GM18511 (cell line): ENCODE results near the gene ABCC4.
A peak's percentile ranks its signal among the peaks of the same experiment; 100 is the strongest.

ENCODE experiments used
- ATAC-seq: cut with Tn5 transposase; IDR thresholded peaks from one replicate; pipeline ENCODE4 v1.9.1; 2021; ENCODE audit warnings: mild to moderate bottlenecking, moderate library complexity; ENCODE audit not compliant: unreplicated experiment

ABCC4 gene

GRCh38 chr13:95074820-95075219 lies 226.4 kb downstream of the ABCC4 start:
- no peak for ATAC-seq

DNA sequence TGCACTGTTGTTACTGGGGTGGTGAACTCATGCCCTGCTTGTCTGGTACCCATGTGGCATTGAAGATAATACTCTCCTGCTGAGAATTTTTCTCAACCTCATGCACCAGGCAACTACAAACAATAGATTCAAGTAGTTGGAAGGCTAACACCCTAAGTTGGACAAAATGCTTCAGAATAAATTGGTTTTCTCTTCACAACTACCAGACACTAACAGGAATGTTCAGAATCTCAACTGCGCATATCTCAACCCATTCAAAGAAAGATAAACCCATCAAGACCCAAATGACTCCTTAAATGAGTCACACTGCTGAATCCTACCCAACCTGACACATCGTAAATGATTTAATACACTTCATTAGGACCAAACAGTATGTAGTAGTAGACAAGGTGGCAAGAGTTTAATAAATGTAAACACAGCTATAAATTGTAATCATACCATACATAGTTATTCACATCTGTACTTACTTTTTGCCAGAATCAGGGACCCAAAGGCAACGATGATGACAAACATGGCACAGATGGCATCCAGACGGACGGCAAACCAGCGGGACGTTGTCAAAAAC lies 227.4 kb downstream of the ABCC4 start:
- ATAC-seq = no peak

DNA sequence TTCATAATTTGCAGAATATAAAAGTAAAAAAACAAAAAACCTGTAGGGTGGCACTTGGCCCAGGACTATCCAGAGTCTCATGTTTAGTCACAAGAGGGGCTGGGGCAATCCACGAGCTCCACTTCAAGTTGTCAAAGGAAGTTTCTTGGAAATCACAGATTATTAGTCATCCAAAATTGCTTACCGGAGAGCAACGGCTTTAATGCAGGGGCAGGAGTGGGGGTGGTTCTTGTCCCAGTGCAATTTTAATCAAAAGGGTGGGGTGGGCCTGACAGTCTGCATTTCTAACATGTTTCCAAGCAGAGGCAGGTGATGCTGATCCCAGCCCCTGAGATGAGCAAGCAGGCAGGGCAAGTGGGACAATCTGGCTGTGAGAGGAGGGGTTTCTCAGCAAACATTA lies 233.9 kb downstream of the ABCC4 start:
- ATAC-seq = no peak

DNA sequence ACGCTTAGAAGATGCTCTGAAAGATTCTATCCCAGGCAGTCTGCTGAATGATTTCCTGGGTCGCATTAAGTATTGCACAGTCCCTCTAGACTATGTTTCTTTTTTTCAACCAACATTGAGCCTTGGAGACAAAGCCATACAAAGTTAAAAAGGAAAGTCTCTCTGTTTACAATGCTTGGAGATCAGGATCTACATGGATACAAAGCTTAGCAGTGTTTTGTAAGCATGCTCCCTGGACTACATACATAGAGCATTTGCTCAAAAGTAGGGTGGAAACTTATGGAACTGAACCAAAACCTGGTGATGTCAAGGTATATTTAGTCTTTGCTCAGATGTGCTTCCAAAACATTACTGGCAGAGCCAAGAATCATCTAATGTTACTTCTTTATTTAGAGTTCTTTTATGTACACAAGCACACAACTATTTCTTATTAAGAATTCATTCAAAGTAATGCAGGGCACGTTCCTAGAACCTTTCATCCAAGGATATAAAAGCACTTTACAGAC lies 241.2 kb downstream of the ABCC4 start:
- no peak for ATAC-seq

GRCh38 chr13:95059306-95059705 lies 241.9 kb downstream of the ABCC4 start:
- ATAC-seq = no peak

DNA sequence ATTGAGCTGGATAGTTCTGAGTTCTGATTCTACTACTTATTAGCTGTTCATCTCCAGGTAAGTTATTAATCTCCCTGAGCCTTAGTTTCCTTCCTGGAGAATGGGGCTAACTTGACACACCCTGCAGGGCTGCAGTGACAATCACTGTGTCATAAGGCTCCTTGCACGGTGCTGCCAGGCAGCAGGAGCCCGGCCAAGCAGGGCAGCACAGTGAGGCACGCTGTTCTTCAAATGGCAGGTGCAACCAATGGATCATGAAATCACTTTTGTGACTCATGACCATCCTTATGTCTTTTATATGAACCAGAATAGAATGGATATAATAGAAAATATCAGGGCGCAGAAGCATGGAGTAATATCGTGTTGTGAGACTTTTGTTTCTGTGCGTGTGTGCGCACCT lies 242.6 kb downstream of the ABCC4 start:
- ATAC-seq = no peak

DNA sequence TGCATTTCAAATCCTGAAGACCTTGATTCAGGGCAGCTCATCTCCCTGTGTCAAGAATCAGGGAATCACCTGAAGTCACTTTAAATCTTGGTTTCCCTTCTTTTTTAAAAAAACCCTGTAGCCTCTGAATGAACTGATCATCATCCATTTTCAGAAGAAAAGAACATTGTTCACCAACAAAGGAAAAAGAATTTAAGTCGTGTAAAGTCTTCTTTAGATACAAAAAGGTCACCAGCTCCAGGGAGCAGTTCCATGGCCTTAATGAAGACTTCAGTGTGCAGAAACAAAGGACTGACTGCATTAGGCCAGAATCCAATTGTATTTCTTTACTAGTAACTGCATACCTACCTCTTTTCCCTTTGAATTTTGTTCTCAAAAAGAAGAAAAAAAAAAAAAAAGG lies 245.0 kb downstream of the ABCC4 start:
- no peak for ATAC-seq

DNA sequence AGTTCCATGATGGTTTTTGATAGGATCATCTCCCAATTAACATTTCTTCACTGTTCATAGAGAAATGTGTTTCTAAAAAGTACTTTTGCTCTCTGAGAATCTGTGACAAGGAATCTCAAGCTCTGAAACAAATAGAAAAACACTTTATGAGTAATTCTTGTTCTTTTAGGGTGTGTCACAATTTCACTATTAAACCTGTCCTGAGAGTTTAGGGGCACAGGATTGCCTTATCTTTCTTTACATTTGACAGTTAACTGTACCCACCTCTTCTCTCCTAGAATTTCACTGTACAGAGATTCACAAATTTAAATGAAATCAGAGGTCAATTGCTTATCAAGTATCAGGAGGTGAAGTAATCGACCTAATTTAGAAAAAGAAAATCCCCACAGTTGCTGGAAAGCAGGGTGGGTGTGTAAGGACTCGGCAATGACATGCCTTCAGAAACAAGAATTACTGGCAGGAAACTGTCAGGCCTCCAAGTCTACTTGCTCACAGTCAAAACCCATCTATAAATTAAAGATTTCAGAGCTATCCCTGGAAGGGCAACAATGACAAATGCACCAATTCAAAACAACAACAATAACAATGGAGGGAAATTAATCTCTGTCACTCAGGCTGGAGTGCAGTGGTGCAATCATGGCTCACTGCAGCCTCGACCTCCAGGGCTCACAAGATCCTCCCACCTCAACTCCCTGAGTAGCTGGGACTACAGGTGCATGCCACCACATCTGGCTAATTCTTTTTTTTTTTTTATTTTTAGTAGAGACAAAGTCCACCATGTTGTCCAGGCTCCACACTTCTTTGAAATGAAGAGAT lies 250.2 kb downstream of the ABCC4 start:
- ATAC-seq = peak; percentile 61

GRCh38 chr13:95049772-95050171 lies 251.5 kb downstream of the ABCC4 start:
- no peak for ATAC-seq

- ATAC-seq = no peak
These were observed 256.6 kb downstream of the ABCC4 start for GRCh38 chr13:95044452-95045205.

DNA sequence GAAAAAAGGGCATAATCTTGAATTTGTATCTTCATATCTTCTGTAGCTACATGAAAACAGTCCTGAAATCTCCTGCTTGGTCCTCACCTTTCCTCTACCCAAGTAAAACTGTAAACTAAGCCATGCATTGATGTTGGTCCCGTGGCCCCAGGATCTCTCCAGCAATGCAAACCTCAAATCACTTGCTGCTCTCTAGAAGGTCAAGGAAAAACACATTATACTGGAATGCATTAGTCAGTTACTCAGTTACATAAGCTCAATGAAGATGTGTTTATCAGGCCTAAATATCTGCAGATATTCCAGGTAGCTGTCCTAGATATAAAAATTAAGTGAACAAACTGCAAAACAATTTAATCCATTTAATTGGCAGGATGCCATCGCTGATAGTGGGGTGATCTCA lies 261.8 kb downstream of the ABCC4 start:
- ATAC-seq = no peak

DNA sequence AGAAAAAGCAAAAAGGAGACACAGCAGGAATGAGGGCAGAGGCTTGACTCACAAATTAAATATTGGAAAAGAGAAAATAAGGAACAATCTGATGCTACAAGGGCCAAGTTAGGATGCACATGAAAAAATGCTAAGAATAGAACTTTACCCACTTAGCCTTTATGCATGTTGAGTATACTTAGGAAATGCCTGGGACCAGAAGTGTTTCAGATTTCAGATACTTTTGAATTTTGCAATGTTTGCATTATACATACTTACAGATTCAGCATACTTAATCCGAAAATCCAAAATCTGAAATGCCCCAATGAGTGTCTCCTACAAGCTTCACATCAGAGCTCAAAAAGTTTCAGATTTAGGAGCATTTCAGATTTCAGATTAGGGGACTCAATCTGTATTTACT lies 262.3 kb downstream of the ABCC4 start:
- no peak for ATAC-seq

- no peak for ATAC-seq
These were observed 265.7 kb downstream of the ABCC4 start for GRCh38 chr13:95035311-95036109.

- ATAC-seq = peak; percentile 74
These were observed 267.4 kb downstream of the ABCC4 start for GRCh38 chr13:95033890-95034289.

GRCh38 chr13:95032121-95032520 lies 269.1 kb downstream of the ABCC4 start:
- no peak for ATAC-seq

DNA sequence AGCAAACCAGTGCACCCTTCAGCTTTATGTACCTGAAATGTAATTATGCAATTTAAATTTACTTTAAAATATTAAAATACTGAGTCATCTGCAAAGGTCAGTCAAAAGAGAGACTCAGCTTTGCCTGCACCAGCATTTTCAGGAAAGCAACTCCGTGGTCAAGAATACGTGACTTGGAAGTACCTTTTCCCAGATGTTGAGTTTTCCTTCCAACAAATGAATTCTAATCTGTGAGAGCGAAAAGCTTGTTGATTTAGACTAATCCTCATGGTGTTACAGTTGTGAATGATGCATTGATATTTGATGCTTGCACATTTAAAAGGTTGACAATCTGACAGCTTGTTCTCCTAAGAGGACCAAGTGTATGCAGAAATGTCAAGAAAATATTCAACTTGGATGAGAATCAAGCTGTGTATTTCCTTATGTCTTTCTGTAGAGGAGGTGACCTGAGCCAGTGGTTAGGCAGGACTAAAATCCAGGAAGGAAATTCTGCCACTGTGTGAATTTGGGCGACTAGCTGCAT lies 270.4 kb downstream of the ABCC4 start:
- no peak for ATAC-seq

GRCh38 chr13:95027638-95028037 lies 273.6 kb downstream of the ABCC4 start:
- no peak for ATAC-seq

GRCh38 chr13:95025116-95025515 lies 276.1 kb downstream of the ABCC4 start:
- no peak for ATAC-seq

DNA sequence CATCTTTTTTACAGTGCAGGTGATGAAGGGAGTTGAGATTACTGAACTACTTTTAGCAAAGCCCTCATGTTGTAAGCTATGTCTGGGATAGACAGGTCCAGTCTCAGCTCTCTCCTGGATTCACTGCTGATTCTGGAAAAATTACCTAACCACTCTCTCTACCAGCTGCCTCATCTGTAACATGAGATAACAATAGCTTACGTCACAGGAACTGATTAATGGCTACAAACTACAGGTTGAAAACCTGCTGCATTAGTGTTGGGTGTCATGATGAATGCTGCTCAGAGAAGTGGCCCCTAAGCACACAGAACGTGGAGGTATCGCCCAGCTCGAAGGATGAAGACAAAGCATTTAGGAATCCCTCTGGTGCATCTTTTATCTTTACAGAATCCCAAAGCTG lies 277.8 kb downstream of the ABCC4 start:
- ATAC-seq = no peak

DNA sequence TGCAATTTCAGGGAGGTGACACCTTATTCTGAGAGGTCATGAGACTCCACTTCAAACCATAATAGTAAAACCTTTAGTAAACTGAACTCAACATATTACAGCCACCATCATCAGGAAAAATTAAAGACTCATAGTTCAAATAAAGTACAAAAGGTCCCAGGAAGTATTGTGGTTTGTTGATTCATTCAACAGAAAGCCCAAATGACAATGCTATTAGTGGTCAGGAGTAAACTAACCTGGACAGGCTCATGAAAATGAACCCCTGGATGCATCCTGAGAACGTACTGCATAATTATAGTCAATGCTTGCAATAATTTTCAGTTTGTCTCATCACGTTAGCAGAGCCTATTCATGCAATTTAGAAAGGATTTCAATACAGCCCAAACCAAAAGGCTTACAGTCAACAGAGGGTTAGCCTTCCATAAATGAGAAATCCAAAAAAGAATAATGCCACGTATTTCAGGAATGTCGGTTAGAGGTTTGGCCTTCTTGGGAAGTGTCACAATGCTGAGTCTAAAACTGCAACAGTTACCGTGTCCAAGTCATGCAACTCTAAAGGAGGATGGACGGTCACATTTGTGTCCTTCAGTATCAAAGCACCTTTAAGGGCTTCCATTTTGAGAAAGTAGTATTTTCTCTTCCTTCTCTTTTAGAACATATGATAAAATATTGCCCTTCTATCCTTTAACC lies 280.8 kb downstream of the ABCC4 start:
- no peak for ATAC-seq
